ENCODE measurements around the gene DSCAM.

The DSCAM gene

DNA sequence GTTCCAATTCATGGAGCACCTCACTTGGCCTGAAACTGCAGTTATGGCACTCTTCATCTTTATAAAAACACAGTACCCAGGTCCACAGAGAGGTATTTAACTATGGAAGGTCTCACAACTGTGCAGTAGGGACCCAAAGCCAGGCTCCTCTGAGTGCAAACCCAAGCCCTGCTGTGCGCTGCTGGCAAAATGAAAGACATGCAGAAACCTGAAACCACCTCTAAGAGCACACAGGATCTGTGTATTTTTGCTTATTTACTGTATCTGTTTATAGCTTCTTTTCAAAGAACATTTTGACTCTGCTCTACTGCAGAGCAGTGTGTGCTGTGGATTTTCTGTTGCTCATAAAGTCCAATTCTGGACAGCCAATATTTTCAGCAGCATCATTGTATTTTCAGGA, 166.6 kb downstream of the DSCAM start:
- H3K27ac ChIP-seq, result no peak overlapping the region

GRCh38 chr21:40678681-40679284, 168.2 kb downstream of the DSCAM start:
- no peak overlapping the region for H3K27ac ChIP-seq
- peak overlapping the region in 1 of 7 experiments; percentile 4 for H3K4me3 ChIP-seq

More for the DNA sequence above, 166.6 kb downstream of the DSCAM start:
- H3K4me3 ChIP-seq, result no peak overlapping the region

DNA sequence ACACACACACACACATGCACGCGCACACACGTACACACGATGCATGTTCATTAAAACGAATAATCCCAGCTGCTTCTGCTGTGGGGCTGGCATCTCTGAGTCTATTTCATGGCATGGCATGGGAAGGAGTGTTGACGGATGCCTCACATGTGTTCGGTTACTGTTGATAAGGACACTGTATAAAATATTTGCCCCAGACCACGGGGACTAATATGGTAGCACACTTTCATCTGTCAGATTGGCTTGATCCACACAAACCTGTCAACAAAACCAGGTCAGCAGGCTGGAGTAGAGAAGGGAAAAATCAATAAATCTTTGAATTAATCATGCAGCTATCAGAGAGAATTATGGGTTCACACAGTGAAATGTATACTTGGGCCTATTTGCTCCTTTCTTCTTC, 171.9 kb downstream of the DSCAM start:
- Histone ChIP-seq H3K27ac (no peak overlapping the region), H3K4me3 (no peak overlapping the region)

DNA sequence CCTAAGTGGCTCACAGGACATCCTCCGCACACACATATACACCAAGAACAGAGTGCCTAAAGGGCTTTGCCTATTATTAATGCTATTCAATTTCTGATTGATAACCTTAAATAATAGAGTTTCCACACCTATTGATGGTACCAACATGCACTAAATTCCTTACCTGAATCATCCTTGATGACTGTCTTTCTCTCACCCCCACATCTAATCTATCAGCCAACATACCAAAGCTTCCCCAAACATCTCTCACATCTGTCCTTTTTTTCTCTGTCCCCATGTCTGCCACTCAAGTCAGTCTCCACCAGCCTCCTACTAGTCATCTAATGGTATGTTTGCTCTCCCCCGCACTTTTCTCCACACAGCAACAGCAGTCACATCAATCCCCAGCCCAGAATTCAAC, 174.4 kb downstream of the DSCAM start:
- Histone ChIP-seq H3K4me3 (no peak overlapping the region), H3K27ac (no peak overlapping the region)

DNA sequence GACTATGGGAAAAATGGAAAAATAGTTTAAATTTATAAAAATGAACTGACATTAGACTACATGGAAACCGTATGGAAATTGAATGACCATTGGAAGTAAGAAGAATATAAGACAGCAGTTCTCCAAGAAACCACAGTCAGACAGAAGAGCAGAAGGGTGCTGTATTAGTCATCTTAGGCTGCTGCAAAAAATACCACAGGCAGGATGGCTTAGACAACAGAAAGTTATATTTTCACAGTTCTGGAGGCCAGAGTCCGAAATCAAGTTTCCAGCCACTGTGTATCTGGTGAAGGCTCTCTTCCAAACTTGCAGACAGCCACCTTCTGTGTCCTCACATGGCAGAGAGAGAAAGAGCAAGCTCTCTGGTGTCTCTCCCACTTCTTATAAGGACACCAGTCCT, 175.2 kb downstream of the DSCAM start:
- Histone ChIP-seq H3K4me3 (no peak overlapping the region), H3K27ac (no peak overlapping the region)

GRCh38 chr21:40668555-40669275, 178.2 kb downstream of the DSCAM start:
- Histone ChIP-seq H3K4me3 (no peak overlapping the region), H3K27ac (no peak overlapping the region)

DNA sequence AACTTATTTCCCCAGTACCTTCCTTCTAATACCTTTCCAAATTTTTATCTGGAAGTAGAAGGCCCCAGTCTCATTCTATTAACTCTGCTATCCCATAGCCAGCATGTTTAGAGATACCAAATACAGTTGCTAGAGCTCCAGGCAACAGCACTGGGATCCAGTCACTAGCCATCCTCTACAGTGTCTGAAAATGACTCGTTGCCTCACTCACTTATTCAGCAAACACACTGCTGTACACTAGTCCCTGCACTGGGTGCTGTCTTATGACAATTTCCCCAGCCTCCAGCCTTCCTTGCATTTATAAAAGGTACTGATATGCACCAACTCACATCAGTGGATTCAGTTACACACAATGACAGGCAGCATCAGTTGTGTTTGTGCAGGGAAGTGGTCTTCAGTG, 179.0 kb downstream of the DSCAM start:
- H3K27ac ChIP-seq, result no peak overlapping the region
- H3K4me3 ChIP-seq, result no peak overlapping the region

DNA sequence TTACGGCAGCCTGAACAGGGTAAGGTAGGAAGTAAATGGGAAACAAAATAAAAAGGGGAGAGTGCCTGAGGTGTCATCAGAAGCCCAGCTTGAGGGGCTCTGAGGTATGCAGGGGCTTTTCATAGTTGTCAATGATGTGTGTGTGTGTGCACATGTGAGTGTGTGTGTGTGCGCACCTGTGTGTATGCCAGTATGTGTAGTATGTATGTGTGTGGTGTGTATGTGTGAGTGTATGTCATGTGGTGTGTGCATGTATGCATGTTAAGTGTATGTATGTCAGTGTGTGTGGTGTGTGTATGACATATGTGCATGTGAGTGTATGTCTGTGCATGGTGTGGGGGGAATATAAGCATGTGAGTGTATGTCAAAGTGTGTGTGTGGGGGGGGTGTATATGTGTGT, 184.1 kb downstream of the DSCAM start:
- Histone ChIP-seq H3K27ac (no peak overlapping the region), H3K4me3 (no peak overlapping the region)

GRCh38 chr21:40660461-40660860, 186.5 kb downstream of the DSCAM start:
- H3K27ac ChIP-seq, result no peak overlapping the region
- no peak overlapping the region for H3K4me3 ChIP-seq

- H3K4me3 ChIP-seq, result no peak overlapping the region
- H3K27ac ChIP-seq, result no peak overlapping the region
Measured at GRCh38 chr21:40658311-40658710, 188.6 kb downstream of the DSCAM start.

DNA sequence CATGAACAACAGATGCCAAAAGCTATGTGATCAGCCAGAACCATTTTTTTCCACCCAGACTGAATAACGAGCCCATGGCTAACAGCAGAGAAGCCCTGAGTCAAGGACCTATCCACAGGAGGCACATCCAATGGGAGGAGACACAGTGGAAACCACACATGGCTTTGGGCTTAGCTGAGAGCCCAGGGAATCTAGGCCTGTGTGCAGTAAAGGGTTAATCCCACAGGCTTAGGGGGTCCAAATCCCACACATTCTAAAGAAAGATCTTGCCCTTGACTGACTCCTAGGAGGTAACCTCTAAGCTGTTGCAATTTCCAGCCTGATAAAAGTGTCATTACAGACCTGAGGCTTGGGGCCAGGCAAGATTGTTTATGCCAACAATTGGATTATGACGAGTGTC, 194.5 kb downstream of the DSCAM start:
- no peak overlapping the region for H3K4me3 ChIP-seq

DNA sequence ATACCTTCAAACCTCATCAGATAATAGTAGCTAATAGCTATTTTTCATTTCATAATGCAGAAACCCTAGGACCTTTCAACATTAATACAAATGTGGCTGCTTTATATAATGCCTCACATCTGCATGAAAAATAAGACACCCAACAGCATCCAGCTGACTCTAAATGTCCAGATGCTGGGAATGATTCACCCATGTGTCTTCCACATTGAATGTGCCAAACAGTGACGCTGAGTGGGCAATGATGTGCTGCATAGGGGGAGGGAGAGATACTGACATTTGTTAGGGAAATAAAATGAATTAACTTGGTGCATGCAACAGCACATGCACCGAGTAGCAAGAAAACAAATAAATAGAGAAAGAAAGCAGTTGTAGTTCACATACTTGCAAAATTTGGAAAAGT, 199.3 kb downstream of the DSCAM start:
- no peak overlapping the region for H3K4me3 ChIP-seq

More for the DNA sequence above, 194.5 kb downstream of the DSCAM start:
- H3K27ac ChIP-seq, result no peak overlapping the region

DNA sequence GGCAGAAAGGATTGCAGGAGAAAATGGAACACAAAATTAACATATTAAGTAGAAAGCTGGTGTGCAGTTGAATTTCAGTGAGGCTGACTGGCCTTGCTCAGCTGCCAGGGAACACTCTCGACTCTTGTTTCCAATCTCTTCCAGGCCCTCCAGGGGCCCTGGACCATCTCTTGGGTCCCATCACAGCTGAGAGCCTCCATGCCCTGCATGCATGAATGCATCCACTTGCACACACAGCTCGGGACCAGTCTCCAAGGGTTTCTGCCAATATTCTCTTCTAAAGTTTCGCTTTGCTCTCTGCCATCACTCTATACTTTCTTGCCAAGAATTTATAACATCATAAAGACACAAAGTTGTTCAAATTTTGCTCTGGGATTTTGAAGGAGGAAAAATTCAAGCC, 200.3 kb downstream of the DSCAM start:
- Histone ChIP-seq H3K4me3 (no peak overlapping the region), H3K27ac (no peak overlapping the region)

More for the DNA sequence above, 199.3 kb downstream of the DSCAM start:
- no peak overlapping the region for H3K27ac ChIP-seq

- Histone ChIP-seq H3K4me3 (no peak overlapping the region), H3K27ac (no peak overlapping the region)
Measured at GRCh38 chr21:40641042-40641441, 205.9 kb downstream of the DSCAM start.

GRCh38 chr21:40640266-40640789, 206.6 kb downstream of the DSCAM start:
- H3K27ac ChIP-seq, result no peak overlapping the region

GRCh38 chr21:40639616-40640194, 207.3 kb downstream of the DSCAM start:
- no peak overlapping the region for H3K27ac ChIP-seq

More at GRCh38 chr21:40640266-40640789, 206.6 kb downstream of the DSCAM start:
- no peak overlapping the region for H3K4me3 ChIP-seq

DNA sequence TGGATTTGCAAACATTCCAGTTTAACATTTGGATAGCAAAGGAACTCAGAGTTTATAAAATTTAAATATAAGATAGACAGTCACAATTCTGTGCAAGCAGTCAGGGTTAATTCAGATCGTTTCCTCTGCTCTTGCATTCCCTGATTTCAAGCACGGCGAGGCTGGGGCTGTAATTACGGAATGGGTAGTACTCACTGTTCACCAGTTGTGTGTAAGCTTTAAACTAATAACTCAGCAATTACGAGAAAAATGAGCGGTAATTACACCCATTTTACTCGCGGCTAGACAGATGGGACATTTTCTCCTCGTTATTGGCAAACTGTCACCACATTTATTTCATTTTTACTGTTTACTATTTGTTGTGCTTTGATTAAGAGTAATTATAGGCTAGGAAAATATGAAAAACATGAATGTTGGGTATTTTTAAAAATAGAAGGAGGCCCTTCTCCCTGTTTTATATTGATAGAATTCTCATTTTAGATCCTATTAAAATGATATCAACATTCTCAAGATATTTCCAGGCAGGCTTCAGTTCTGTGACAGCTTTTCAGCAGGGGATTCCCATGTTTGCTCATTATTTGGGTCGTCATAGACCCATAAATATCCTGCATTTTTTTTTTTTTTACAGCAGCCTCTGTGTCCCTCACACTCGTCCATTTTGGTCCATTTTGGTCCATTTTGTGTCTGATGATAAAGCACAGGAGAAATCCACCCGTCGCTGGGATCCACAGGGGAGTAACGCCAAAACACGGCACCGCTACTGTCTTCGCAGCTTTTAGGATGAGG, 208.3 kb downstream of the DSCAM start:
- H3K4me3 ChIP-seq, result no peak overlapping the region
- H3K27ac ChIP-seq, result no peak overlapping the region

More at GRCh38 chr21:40639616-40640194, 207.3 kb downstream of the DSCAM start:
- H3K4me3 ChIP-seq, result no peak overlapping the region

GRCh38 chr21:40636026-40636425, 210.9 kb downstream of the DSCAM start:
- Histone ChIP-seq H3K4me3 (no peak overlapping the region), H3K27ac (no peak overlapping the region)

DNA sequence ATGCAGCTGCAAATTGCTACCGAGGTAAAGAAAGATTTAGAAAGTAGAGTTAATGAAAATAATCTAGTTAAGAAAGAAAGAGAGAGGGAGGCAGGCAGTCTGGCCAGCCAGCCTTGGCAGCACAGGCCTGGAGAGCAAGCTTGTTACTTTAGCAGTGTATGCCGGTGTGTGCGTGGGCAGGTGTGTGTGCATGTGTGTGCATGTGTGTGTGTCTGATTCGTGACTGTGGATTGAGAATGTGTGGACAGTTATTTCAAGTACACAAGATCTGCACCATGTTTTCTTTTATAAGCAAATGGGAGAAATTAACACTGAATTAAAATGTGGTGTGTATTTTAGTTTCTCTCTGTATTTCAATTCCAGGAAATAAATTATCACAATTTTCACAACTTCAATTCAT, 211.6 kb downstream of the DSCAM start:
- Histone ChIP-seq H3K27ac (no peak overlapping the region), H3K4me3 (no peak overlapping the region)

GRCh38 chr21:40634141-40634540, 212.8 kb downstream of the DSCAM start:
- Histone ChIP-seq H3K4me3 (no peak overlapping the region), H3K27ac (no peak overlapping the region)
